C4-2B (cell line): ENCODE measurements around the gene HOXD8.

Source experiments
- ZFX ChIP-seq: fragments of 450-650 bp; IDR thresholded peaks from 2 replicates; pipeline ENCODE4 v1.6.1; 2017
- TF ChIP-seq, protein P1 (sequence below): fragments of 450-650 bp; conservative IDR thresholded peaks from 2 replicates; pipeline ENCODE4 v1.5.1; 2017; ENCODE audit warnings: mild to moderate bottlenecking

DNA sequence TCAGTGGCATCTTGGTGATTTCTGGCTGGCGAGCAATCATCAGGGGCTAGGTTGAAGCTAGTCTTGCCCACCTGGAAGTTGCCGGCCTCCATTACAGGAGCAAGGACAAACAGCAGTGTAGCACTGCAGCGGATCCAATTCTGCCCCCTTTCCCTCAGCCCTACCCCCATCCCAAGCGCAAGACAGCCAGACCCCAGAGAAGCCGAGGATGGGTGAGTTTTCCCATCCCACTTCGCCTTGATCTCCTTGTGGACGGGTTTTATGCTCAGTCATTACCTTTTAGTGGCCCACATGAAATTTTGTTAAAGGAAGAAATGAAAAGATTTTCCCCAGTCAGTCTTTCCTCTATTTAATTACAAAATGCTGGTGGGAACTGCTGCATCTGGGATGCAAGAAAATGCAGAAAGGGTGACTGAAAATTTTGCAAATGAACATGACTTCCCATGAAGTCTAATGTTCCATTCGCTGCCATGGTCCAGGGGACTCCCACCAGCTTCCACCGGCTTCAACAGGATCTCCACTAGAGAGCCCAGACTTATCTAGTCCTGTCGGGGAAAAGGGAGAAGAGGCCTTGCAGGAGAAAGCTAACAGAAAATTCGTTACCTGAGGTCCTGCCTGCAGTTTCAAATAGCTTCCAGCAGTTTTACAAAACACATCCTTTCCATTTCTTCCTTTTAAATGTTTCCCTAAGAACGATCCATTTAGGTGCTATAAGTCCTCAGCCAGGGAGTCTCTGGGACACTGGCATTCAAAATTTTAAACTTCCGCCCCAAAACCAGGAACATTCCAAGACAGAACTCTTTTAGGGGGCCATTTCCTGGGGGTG is 8.9 kb upstream of the HOXD8 start:
- TF ChIP-seq, protein P1, sequence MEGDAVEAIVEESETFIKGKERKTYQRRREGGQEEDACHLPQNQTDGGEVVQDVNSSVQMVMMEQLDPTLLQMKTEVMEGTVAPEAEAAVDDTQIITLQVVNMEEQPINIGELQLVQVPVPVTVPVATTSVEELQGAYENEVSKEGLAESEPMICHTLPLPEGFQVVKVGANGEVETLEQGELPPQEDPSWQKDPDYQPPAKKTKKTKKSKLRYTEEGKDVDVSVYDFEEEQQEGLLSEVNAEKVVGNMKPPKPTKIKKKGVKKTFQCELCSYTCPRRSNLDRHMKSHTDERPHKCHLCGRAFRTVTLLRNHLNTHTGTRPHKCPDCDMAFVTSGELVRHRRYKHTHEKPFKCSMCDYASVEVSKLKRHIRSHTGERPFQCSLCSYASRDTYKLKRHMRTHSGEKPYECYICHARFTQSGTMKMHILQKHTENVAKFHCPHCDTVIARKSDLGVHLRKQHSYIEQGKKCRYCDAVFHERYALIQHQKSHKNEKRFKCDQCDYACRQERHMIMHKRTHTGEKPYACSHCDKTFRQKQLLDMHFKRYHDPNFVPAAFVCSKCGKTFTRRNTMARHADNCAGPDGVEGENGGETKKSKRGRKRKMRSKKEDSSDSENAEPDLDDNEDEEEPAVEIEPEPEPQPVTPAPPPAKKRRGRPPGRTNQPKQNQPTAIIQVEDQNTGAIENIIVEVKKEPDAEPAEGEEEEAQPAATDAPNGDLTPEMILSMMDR: no peak
- TF ChIP-seq ZFX: no peak
